ENCODE measurements around the gene CIBAR2. TPM values are rescaled to one million over a fixed set of nuclear protein-coding genes. Genes with fewer than 3 reads are reported as not detected.

The CIBAR2 gene
- total RNA-seq (2014; rRNA removed; shearing (Covaris generic)), result not detected in 2 replicates
- not detected in 2 replicates for polyA plus RNA-seq (2015; cell fraction: cytosol; rRNA removed)
- not detected in 2 replicates for polyA plus RNA-seq (2015; cell fraction: nucleus; rRNA removed)

GRCh38 chr16:85112364-85112763 lies at the start of gene CIBAR2:
Gene CIBAR2 (minus strand): TSS chr16:85112472. CDS start chr16:85112352, 120 bp downstream.
- in situ Hi-C loops (cut with HindIII; ENCODE audit: low pct_unique_long_range_greater_than_20kb, low sequenced_read_pairs), result no loop called here
- no peak for DNase-seq (ENCODE audit: low read depth, low spot score)

GRCh38 chr16:85159179-85159980 lies 47.1 kb upstream of the CIBAR2 start:
- no peak for DNase-seq (ENCODE audit: low read depth, low spot score)
- in situ Hi-C loops (cut with HindIII; ENCODE audit: low pct_unique_long_range_greater_than_20kb, low sequenced_read_pairs), result no loop called here

GRCh38 chr16:85158743-85159178 lies 46.5 kb upstream of the CIBAR2 start:
- DNase-seq (ENCODE audit: low read depth, low spot score), result no peak
- in situ Hi-C loops (cut with HindIII; ENCODE audit: low pct_unique_long_range_greater_than_20kb, low sequenced_read_pairs), result no loop called here

- no peak for DNase-seq (ENCODE audit: low read depth, low spot score)
- in situ Hi-C loops (cut with HindIII; ENCODE audit: low pct_unique_long_range_greater_than_20kb, low sequenced_read_pairs), result no loop called here
Measured at GRCh38 chr16:85157813-85158742, 45.8 kb upstream of the CIBAR2 start.

DNA sequence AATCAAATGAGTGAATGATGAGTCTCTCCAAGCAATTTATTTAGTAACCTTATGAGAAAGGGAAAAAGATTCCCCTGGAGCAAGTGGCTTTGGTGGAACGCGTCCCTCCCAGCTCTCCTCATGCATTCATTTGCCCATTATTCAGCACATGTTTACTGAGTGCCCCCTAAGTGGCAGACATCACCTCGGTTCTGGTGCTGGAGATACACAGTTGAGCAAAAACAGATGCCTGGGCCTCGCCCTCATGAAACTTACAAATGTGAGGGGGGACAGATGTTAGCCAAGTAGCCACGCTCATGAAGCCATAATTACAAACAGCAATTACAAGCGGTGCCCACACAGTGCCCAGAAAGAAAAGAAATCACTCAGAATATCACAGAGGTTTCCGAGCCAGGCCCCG lies 45.1 kb upstream of the CIBAR2 start:
- no peak for DNase-seq (ENCODE audit: low read depth, low spot score)
- in situ Hi-C loops (cut with HindIII; ENCODE audit: low pct_unique_long_range_greater_than_20kb, low sequenced_read_pairs), result no loop called here

DNA sequence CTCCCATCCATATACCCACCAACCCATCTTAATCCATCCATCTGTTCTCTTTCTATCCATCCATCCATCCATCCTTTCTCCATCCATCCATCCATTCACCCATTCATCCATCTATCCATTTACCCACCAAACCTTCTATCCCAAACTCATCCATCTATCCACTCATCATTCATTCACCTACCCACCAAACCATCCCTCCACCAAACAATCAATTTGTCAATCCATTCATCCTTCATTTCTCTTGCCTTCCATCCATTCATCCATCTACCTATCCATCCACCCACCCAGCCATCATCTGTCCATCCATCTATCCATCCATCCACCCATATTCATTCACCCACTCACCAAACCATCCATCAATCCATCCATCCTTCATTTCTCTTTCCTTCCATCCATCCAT lies 44.6 kb upstream of the CIBAR2 start:
- in situ Hi-C loops (cut with HindIII; ENCODE audit: low pct_unique_long_range_greater_than_20kb, low sequenced_read_pairs), result no loop called here
- DNase-seq (ENCODE audit: low read depth, low spot score), result no peak

- in situ Hi-C loops (cut with HindIII; ENCODE audit: low pct_unique_long_range_greater_than_20kb, low sequenced_read_pairs), result no loop called here
- no peak for DNase-seq (ENCODE audit: low read depth, low spot score)
Measured at GRCh38 chr16:85156440-85156839, 44.2 kb upstream of the CIBAR2 start.

DNA sequence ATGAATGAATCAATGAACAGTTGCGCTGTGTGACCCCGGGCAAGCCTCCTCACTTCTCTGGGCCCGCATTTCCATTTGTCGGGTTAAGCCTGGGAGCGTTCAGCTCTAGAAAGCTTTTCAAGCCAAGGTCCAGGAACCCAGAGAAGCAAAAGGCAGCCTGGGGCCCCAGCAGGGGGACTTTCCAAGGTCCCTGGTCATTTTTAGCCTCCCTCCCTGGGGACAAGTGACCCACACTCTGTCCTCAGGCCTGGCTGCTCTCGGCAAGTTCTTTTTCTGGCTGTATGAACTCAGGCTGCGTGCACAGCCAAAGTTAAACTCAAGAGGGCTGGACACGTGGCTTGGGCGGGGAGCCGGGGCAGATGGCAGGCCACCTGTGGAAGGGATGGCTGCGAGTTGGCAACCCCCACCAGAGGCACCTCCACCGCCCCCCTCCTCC lies 41.4 kb upstream of the CIBAR2 start:
- DNase-seq (ENCODE audit: low read depth, low spot score), result no peak

GRCh38 chr16:85153046-85153445 lies 40.8 kb upstream of the CIBAR2 start:
- in situ Hi-C loops (cut with HindIII; ENCODE audit: low pct_unique_long_range_greater_than_20kb, low sequenced_read_pairs), result no loop called here
- no peak for DNase-seq (ENCODE audit: low read depth, low spot score)

More for the DNA sequence above, 41.4 kb upstream of the CIBAR2 start:
- in situ Hi-C loops (cut with HindIII; ENCODE audit: low pct_unique_long_range_greater_than_20kb, low sequenced_read_pairs), result no loop called here

GRCh38 chr16:85152414-85153030 lies 40.2 kb upstream of the CIBAR2 start:
- no peak for DNase-seq (ENCODE audit: low read depth, low spot score)
- in situ Hi-C loops (cut with HindIII; ENCODE audit: low pct_unique_long_range_greater_than_20kb, low sequenced_read_pairs), result no loop called here

- no peak for DNase-seq (ENCODE audit: low read depth, low spot score)
- in situ Hi-C loops (cut with HindIII; ENCODE audit: low pct_unique_long_range_greater_than_20kb, low sequenced_read_pairs), result no loop called here
Measured at GRCh38 chr16:85151603-85152413, 39.5 kb upstream of the CIBAR2 start.

DNA sequence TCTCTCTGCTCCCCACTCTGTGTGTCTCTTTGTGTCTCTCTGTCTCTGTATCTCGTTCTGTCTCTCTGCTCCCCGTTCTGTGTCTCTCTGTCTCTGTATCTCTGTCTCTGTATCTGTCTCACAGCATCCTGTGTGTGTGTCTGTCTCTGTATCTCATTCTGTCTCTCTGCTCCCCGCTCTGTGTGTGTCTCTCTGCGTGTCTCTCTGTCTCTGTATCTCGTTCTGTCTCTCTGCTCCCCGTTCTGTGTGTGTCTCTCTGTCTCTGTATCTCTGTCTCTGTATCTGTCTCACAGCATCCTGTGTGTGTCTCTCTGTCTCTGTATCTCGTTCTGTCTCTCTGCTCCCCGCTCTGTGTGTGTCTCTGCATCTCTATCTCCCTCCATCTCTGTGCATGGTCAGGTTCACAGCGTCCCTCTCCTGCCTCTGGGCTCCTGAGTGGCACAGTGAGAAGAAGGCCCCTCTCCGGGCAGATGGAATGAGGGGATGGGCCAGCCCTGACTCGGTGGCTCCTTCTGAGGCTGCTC lies 38.9 kb upstream of the CIBAR2 start:
- in situ Hi-C loops (cut with HindIII; ENCODE audit: low pct_unique_long_range_greater_than_20kb, low sequenced_read_pairs), result no loop called here
- DNase-seq (ENCODE audit: low read depth, low spot score), result no peak

DNA sequence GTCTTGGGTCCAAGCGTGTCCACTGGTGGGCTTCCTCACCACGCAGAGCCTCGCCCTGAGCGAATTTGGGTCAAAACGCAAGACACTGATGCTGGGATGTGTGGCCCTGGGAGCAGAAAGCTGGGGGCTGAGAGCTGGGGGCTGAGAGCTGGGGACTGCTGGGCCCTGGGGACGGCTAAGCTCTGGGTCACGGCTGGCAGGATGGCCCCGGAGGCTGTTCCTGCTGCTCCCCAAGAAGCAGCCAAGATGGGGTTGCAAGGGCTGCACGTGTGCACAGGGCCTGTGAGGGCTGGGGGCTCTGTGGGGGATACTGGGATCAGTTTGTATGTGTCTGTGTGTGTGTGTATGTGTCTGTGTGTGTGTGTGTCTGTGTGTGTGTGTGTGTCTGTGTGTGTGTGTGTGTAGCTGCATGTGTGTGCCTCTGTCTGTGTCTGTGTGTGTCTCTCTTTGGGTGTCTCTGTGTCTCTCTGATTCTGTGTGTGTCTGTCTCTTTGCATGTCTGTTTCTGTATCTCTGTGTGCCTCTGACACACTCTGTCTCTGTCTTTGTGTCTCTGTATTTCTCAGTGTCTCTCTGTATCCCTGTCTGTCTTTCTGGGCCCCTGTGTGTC lies 38.2 kb upstream of the CIBAR2 start:
- no peak for DNase-seq (ENCODE audit: low read depth, low spot score)
- in situ Hi-C loops (cut with HindIII; ENCODE audit: low pct_unique_long_range_greater_than_20kb, low sequenced_read_pairs), result no loop called here

- DNase-seq (ENCODE audit: low read depth, low spot score), result no peak
- in situ Hi-C loops (cut with HindIII; ENCODE audit: low pct_unique_long_range_greater_than_20kb, low sequenced_read_pairs), result no loop called here
Measured at GRCh38 chr16:85149776-85150175, 37.5 kb upstream of the CIBAR2 start.

- DNase-seq (ENCODE audit: low read depth, low spot score), result no peak
- in situ Hi-C loops (cut with HindIII; ENCODE audit: low pct_unique_long_range_greater_than_20kb, low sequenced_read_pairs), result no loop called here
Measured at GRCh38 chr16:85148931-85149330, 36.7 kb upstream of the CIBAR2 start.

GRCh38 chr16:85146922-85147651 lies 34.8 kb upstream of the CIBAR2 start:
- in situ Hi-C loops (cut with HindIII; ENCODE audit: low pct_unique_long_range_greater_than_20kb, low sequenced_read_pairs), result no loop called here
- no peak for DNase-seq (ENCODE audit: low read depth, low spot score)
